ENCODE results near the gene BIN1. TPM values are rescaled to one million over a fixed set of nuclear protein-coding genes. Genes with fewer than 3 reads are reported as not detected.
A peak's percentile ranks its signal among the peaks of the same experiment; 100 is the strongest.

The BIN1 gene
- polyA plus RNA-seq: 1 to 10 TPM; 4.6 to 7.9 TPM

DNA sequence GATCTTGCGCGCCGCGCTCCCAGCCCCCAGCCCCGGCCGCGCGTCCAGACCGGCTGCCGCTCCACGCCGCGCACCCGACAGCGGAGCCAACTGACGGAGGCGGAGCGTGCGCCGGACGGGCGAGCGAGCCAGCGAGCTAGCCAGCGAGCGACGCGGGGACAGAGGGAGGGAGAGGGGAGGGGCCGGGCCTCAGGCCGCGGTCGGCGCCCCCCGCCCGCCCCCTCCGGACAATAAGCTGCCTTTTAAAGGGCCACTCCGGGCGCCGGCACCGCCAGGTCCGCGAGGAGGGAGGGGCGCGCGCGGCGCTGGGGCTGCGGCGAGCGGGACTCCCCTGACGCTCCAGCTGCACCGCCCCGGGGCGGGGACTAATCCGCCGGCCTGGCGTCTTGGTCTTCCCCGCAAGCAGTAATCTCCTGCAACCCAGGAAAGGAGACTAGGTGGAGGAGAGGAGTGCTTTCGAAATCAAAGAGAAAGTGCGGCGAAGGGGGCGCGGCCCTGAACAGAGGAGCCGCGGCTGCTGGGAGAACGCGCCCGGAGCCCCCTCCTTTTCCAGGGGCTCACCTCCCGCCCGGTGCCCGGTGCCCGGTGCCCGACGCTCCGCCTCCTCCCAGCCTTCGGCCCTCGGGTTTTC, at the start of gene BIN1:
TSS of gene BIN1 (minus strand) at position 164 of the 631 bp plus-strand sequence. CDS start 211 bp downstream, outside the sequence.
- 0% methylated on average over 62 to 76 of the region's 77 CpGs for WGBS, 2 donors
- peak within 1 kb of the TSS; percentile 50 to 76 for H3K27ac ChIP-seq (ENCODE audit: low read depth in 2 of 2, low read length in 1 of 2)

DNA sequence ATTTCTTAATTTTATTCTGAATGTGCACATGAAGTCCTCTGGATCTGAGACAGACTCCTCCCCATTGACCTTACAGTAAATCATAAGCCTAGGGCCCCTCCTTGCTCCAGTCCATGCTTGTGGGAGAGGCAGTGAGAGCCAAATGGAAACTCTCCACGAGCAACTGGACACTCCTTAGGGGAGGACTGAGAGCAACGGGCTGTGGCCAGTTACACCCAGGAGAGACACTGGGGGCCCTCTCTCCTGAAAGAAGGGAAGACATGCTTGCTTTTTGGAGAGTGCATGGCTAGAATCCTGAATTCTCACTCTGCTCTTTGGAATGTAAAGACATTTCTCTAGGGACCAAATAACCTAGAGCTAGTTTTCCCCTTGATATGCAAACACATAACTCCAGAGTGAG, 49.0 kb upstream of the BIN1 start:
- 35 to 43% methylated on average over 2 of the region's 2 CpGs for WGBS, 2 donors
- H3K27me3 ChIP-seq (ENCODE audit: control insufficient read depth in 1 of 2, insufficient read depth in 2 of 2, low read length in 2 of 2): no peaks in the 10 kb centered on the region
- no peak overlapping the region for H3K4me3 ChIP-seq (ENCODE audit: low read depth in 1 of 2, low read length in 2 of 2)
- peaks cover 0 to 2% of the 10 kb centered on the region in 2 donors for H3K4me1 ChIP-seq (ENCODE audit: control insufficient read depth in 2 of 2, insufficient read depth in 2 of 2, low read length in 1 of 2)
- H3K36me3 ChIP-seq (ENCODE audit: control insufficient read depth in 2 of 2, insufficient read depth in 2 of 2, low read length in 1 of 2): peaks cover 0 to 2% of the 10 kb centered on the region in 2 donors
- H3K9me3 ChIP-seq (ENCODE audit: control insufficient read depth in 2 of 2, insufficient read depth in 1 of 2, low read depth in 1 of 2, low read length in 1 of 2): no peaks in the 10 kb centered on the region
- no peak overlapping the region for H3K27ac ChIP-seq (ENCODE audit: low read depth in 2 of 2, low read length in 1 of 2)

More for the DNA sequence above, at the start of gene BIN1:
- no peaks in the 10 kb centered on the region for H3K36me3 ChIP-seq (ENCODE audit: control insufficient read depth in 2 of 2, insufficient read depth in 2 of 2, low read length in 1 of 2)
- no peaks in the 10 kb centered on the region for H3K9me3 ChIP-seq (ENCODE audit: control insufficient read depth in 2 of 2, insufficient read depth in 1 of 2, low read depth in 1 of 2, low read length in 1 of 2)
- H3K4me1 ChIP-seq (ENCODE audit: control insufficient read depth in 2 of 2, insufficient read depth in 2 of 2, low read length in 1 of 2): peaks cover 13 to 21% of the 10 kb centered on the region in 2 donors
- no peaks in the 10 kb centered on the region for H3K27me3 ChIP-seq (ENCODE audit: control insufficient read depth in 1 of 2, insufficient read depth in 2 of 2, low read length in 2 of 2)
- peak within 1 kb of the TSS; percentile 63 to 65 for H3K4me3 ChIP-seq (ENCODE audit: low read depth in 1 of 2, low read length in 2 of 2)

DNA sequence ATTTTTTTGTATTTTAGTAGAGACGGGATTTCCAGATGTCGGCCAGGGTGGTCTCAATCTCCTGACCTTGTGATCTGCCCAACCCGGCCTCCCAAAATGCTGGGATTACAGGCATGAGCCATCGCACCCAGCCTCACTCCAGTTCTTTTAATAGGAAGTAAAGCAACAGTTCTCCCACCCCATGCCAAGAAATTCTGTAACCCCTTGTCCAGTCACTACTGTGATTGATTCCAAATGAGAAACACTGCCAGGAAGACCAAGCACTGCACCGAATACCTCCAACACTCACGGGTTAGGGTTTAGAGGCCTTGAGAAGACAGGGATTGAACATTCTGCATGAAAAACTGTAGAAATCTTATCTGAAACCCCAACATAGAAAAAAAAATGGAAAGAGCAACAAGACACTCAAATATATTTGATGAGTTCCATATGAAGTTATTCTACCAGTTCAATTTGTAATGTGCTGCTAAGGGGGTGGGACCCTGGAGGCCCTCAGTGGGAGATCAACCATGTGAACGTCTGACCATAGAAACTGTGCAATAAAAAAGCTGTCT, 48.2 kb upstream of the BIN1 start:
- WGBS, 2 donors: 70 to 71% methylated on average over 7 of the region's 7 CpGs
- no peak overlapping the region for H3K4me3 ChIP-seq (ENCODE audit: low read depth in 1 of 2, low read length in 2 of 2)
- peaks cover 0 to 2% of the 10 kb centered on the region in 2 donors for H3K36me3 ChIP-seq (ENCODE audit: control insufficient read depth in 2 of 2, insufficient read depth in 2 of 2, low read length in 1 of 2)
- H3K9me3 ChIP-seq (ENCODE audit: control insufficient read depth in 2 of 2, insufficient read depth in 1 of 2, low read depth in 1 of 2, low read length in 1 of 2): no peaks in the 10 kb centered on the region
- H3K27ac ChIP-seq (ENCODE audit: low read depth in 2 of 2, low read length in 1 of 2): no peak overlapping the region
- no peaks in the 10 kb centered on the region for H3K27me3 ChIP-seq (ENCODE audit: control insufficient read depth in 1 of 2, insufficient read depth in 2 of 2, low read length in 2 of 2)
- peaks cover 0 to 2% of the 10 kb centered on the region in 2 donors for H3K4me1 ChIP-seq (ENCODE audit: control insufficient read depth in 2 of 2, insufficient read depth in 2 of 2, low read length in 1 of 2)

DNA sequence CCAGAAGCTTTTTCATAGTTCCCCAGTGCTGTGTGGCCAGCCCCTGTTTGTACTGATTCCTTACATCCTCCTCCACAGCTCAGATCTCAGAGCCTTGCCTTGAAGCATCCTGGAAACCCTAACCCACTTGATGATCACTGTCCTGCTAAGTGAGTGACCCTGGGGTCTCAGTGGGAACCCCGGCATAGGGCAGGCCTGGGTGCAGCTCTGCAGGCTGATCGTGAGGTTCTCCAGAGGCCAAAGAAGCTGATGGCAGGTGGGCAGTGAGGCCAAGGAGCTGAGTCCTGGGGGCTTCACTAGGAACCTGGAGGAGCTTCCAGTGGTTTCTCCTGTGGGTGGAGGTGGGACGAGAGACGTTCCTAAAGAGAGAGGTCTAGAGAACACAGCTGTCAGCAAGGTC, 47.4 kb upstream of the BIN1 start:
- WGBS, 2 donors: 84 to 91% methylated on average over 4 of the region's 4 CpGs
- Histone ChIP-seq H3K4me1 (ENCODE audit: control insufficient read depth in 2 of 2, insufficient read depth in 2 of 2, low read length in 1 of 2) (peaks cover 0 to 2% of the 10 kb centered on the region in 2 donors), H3K4me3 (ENCODE audit: low read depth in 1 of 2, low read length in 2 of 2) (no peak overlapping the region), H3K27me3 (ENCODE audit: control insufficient read depth in 1 of 2, insufficient read depth in 2 of 2, low read length in 2 of 2) (no peaks in the 10 kb centered on the region), H3K36me3 (ENCODE audit: control insufficient read depth in 2 of 2, insufficient read depth in 2 of 2, low read length in 1 of 2) (peaks cover 0 to 2% of the 10 kb centered on the region in 2 donors), H3K9me3 (ENCODE audit: control insufficient read depth in 2 of 2, insufficient read depth in 1 of 2, low read depth in 1 of 2, low read length in 1 of 2) (no peaks in the 10 kb centered on the region), H3K27ac (ENCODE audit: low read depth in 2 of 2, low read length in 1 of 2) (no peak overlapping the region)

GRCh38 chr2:127153691-127154158, 46.8 kb upstream of the BIN1 start:
- Histone ChIP-seq H3K36me3 (ENCODE audit: control insufficient read depth in 2 of 2, insufficient read depth in 2 of 2, low read length in 1 of 2) (peaks cover 0 to 2% of the 10 kb centered on the region in 2 donors), H3K4me3 (ENCODE audit: low read depth in 1 of 2, low read length in 2 of 2) (no peak overlapping the region), H3K27me3 (ENCODE audit: control insufficient read depth in 1 of 2, insufficient read depth in 2 of 2, low read length in 2 of 2) (no peaks in the 10 kb centered on the region), H3K27ac (ENCODE audit: low read depth in 2 of 2, low read length in 1 of 2) (peak overlapping the region in 1 of 2 donors; percentile 6), H3K9me3 (ENCODE audit: control insufficient read depth in 2 of 2, insufficient read depth in 1 of 2, low read depth in 1 of 2, low read length in 1 of 2) (no peaks in the 10 kb centered on the region), H3K4me1 (ENCODE audit: control insufficient read depth in 2 of 2, insufficient read depth in 2 of 2, low read length in 1 of 2) (peaks cover 0 to 2% of the 10 kb centered on the region in 2 donors)
- WGBS, 2 donors: 86 to 87% methylated on average over 6 of the region's 6 CpGs

- no peak overlapping the region for H3K4me3 ChIP-seq (ENCODE audit: low read depth in 1 of 2, low read length in 2 of 2)
Measured at GRCh38 chr2:127150996-127151395, 44.0 kb upstream of the BIN1 start.

GRCh38 chr2:127149384-127149783, 42.4 kb upstream of the BIN1 start:
- WGBS, 2 donors: 77 to 82% methylated on average over 4 of the region's 4 CpGs
- H3K9me3 ChIP-seq (ENCODE audit: control insufficient read depth in 2 of 2, insufficient read depth in 1 of 2, low read depth in 1 of 2, low read length in 1 of 2): no peaks in the 10 kb centered on the region

More at GRCh38 chr2:127150996-127151395, 44.0 kb upstream of the BIN1 start:
- H3K4me1 ChIP-seq (ENCODE audit: control insufficient read depth in 2 of 2, insufficient read depth in 2 of 2, low read length in 1 of 2): peaks cover 2 to 5% of the 10 kb centered on the region in 2 donors
- no peak overlapping the region for H3K27ac ChIP-seq (ENCODE audit: low read depth in 2 of 2, low read length in 1 of 2)
- H3K36me3 ChIP-seq (ENCODE audit: control insufficient read depth in 2 of 2, insufficient read depth in 2 of 2, low read length in 1 of 2): peaks cover 0 to 2% of the 10 kb centered on the region in 2 donors
- H3K9me3 ChIP-seq (ENCODE audit: control insufficient read depth in 2 of 2, insufficient read depth in 1 of 2, low read depth in 1 of 2, low read length in 1 of 2): no peaks in the 10 kb centered on the region
- WGBS, 2 donors: 92 to 93% methylated on average over 1 of the region's 1 CpG
- H3K27me3 ChIP-seq (ENCODE audit: control insufficient read depth in 1 of 2, insufficient read depth in 2 of 2, low read length in 2 of 2): no peaks in the 10 kb centered on the region

DNA sequence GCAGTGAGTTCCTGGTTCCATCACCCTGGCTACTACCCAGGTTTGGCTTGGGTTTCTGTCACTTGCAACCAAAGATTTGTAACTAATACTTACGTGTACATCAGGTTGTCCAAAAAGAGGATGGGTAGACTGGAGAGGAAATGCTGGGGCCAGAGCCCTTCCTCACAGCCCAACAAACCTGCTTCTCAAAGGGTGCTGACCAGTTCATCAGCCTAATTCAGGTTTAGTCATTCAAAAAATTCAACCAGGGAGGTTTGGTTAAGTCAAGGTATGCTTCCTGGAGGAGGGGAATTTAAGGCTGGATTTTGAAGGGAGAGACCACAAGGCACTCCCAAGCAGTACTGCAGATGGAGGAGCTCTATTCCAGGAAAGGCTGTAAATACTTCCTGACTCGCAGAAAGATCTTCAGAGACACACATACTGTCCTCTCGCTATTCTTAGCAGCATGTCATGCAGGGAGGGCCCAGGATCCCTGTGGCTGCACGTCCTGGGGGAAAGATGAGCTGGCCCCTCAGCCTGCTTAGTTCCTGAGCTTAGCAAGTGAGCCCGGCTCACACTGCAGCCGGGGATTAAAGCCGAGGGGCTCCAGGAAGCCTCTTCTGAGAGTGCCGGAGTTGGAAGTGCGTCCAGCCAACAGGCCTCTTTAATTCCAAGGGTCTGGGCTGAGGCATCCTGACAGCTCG, 40.0 kb upstream of the BIN1 start:
- 80 to 84% methylated on average over 10 of the region's 10 CpGs for WGBS, 2 donors
- Histone ChIP-seq H3K4me3 (ENCODE audit: low read depth in 1 of 2, low read length in 2 of 2) (no peak overlapping the region), H3K36me3 (ENCODE audit: control insufficient read depth in 2 of 2, insufficient read depth in 2 of 2, low read length in 1 of 2) (no peaks in the 10 kb centered on the region), H3K27ac (ENCODE audit: low read depth in 2 of 2, low read length in 1 of 2) (peak overlapping the region in 1 of 2 donors; percentile 38), H3K27me3 (ENCODE audit: control insufficient read depth in 1 of 2, insufficient read depth in 2 of 2, low read length in 2 of 2) (no peaks in the 10 kb centered on the region), H3K9me3 (ENCODE audit: control insufficient read depth in 2 of 2, insufficient read depth in 1 of 2, low read depth in 1 of 2, low read length in 1 of 2) (no peaks in the 10 kb centered on the region), H3K4me1 (ENCODE audit: control insufficient read depth in 2 of 2, insufficient read depth in 2 of 2, low read length in 1 of 2) (peaks cover 0 to 8% of the 10 kb centered on the region in 2 donors)

More at GRCh38 chr2:127149384-127149783, 42.4 kb upstream of the BIN1 start:
- H3K27me3 ChIP-seq (ENCODE audit: control insufficient read depth in 1 of 2, insufficient read depth in 2 of 2, low read length in 2 of 2): no peaks in the 10 kb centered on the region
- H3K36me3 ChIP-seq (ENCODE audit: control insufficient read depth in 2 of 2, insufficient read depth in 2 of 2, low read length in 1 of 2): no peaks in the 10 kb centered on the region
- no peak overlapping the region for H3K27ac ChIP-seq (ENCODE audit: low read depth in 2 of 2, low read length in 1 of 2)
- peaks cover 0 to 8% of the 10 kb centered on the region in 2 donors for H3K4me1 ChIP-seq (ENCODE audit: control insufficient read depth in 2 of 2, insufficient read depth in 2 of 2, low read length in 1 of 2)
- H3K4me3 ChIP-seq (ENCODE audit: low read depth in 1 of 2, low read length in 2 of 2): no peak overlapping the region

- no peak overlapping the region for H3K4me3 ChIP-seq (ENCODE audit: low read depth in 1 of 2, low read length in 2 of 2)
- H3K9me3 ChIP-seq (ENCODE audit: control insufficient read depth in 2 of 2, insufficient read depth in 1 of 2, low read depth in 1 of 2, low read length in 1 of 2): no peaks in the 10 kb centered on the region
- 86 to 91% methylated on average over 18 of the region's 18 CpGs for WGBS, 2 donors
- H3K27ac ChIP-seq (ENCODE audit: low read depth in 2 of 2, low read length in 1 of 2): peak overlapping the region; percentile 5 to 45
- H3K27me3 ChIP-seq (ENCODE audit: control insufficient read depth in 1 of 2, insufficient read depth in 2 of 2, low read length in 2 of 2): no peaks in the 10 kb centered on the region
- no peaks in the 10 kb centered on the region for H3K36me3 ChIP-seq (ENCODE audit: control insufficient read depth in 2 of 2, insufficient read depth in 2 of 2, low read length in 1 of 2)
- H3K4me1 ChIP-seq (ENCODE audit: control insufficient read depth in 2 of 2, insufficient read depth in 2 of 2, low read length in 1 of 2): peaks cover 0 to 8% of the 10 kb centered on the region in 2 donors
Measured at GRCh38 chr2:127146071-127146725, 39.2 kb upstream of the BIN1 start.
